ENCODE data around the gene RASA3.

Gene RASA3

DNA sequence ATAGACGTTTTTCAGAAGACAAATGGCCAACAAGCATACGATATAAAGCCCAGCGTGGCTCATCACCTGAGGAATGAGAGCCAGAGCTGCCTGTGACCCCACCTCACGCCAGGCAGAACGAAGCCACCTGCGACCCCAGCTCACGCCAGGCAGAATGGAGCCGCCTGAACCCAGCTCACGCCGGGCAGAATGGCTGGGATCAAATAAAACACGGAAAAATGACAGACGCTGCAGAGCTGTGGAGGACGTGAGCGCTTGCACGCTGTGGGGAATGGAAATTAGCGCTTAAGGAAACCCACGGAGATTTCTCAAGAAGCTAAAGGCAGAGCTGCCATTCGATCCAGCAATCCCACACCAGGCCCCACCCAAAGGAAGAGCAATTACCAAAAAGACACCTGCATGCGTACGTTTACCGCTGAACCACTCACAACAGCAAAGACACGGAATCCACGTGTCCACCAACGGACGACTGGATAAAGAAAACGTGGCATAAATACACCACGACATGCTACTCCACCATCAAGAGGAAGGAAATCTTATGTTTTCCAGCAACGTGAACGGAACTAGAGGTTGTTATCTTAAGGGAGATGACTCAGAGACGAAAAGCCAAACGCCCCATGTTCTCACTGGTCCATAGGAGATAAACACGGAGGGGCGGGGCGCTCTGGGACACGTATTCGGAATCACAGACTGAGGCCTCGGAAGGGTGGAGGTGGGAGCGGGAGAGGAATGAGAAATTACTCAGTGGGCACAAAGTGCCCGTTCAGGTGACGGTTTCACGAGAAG is 127.8 kb downstream of the RASA3 start:
- TF ChIP-seq, protein P1, sequence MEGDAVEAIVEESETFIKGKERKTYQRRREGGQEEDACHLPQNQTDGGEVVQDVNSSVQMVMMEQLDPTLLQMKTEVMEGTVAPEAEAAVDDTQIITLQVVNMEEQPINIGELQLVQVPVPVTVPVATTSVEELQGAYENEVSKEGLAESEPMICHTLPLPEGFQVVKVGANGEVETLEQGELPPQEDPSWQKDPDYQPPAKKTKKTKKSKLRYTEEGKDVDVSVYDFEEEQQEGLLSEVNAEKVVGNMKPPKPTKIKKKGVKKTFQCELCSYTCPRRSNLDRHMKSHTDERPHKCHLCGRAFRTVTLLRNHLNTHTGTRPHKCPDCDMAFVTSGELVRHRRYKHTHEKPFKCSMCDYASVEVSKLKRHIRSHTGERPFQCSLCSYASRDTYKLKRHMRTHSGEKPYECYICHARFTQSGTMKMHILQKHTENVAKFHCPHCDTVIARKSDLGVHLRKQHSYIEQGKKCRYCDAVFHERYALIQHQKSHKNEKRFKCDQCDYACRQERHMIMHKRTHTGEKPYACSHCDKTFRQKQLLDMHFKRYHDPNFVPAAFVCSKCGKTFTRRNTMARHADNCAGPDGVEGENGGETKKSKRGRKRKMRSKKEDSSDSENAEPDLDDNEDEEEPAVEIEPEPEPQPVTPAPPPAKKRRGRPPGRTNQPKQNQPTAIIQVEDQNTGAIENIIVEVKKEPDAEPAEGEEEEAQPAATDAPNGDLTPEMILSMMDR (conservative IDR thresholded peaks at IDR 0.05; ENCODE audit: low read depth, low read length), result no peak
- peak; percentile 92 for DNase-seq (ENCODE audit: low read depth)
- no peak overlapping the region for H3K4me3 ChIP-seq (ENCODE audit: low read depth, low read length)

DNA sequence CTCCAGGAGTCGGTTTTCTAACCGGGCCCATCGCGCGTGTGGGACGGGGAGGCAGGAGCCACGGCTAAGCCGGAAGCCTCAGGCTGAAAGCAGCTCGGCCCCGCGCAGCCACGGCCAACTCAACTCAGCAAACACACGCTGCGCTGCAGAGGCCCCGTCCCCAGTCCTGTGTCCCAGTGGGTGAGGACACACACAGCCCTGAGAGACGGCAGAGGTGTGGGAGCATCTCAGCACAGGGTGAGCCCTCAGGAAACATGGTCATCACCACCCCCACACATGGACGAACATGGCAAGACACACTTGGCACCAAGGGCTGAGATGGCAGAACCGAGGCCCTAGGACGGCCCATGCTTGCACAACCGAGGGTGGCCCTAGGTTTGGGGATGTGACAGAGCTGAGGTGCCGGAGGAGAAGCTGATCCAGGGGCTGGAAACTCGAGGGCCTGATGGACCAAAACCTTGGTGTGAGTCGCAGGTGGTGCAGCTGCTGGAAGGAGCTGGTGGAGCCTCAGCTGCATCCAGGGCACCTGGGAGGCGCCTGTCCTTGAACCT is 129.6 kb downstream of the RASA3 start:
- TF ChIP-seq, protein P1 (conservative IDR thresholded peaks at IDR 0.05; ENCODE audit: low read depth, low read length), result no peak

DNA sequence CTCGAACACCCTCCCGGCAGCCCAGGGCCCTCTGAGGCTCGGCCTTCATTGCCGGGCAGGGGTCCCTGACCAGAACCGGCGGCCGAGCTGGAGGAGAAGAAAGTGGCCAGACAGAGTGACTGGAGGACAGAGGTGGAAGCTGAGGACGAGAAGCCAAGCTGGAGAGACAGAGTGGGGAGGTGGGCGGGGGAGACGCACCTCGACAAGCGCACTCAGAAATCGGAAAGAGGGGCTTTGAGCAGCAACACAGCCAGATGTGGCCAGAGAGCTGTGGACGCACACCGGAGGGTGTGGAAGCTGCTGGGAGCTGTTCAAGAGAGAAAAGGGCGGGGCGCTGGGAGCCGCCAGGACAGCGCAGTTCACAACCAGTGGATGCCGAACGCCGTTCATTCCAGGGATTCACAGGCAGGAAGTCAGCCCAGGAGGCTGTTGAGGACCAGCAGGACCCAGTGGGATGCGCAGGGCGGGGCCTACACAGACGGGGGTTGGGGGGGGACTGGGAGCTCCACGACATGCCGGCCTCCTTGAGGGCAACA is 130.3 kb downstream of the RASA3 start:
- no peak overlapping the region for H3K4me3 ChIP-seq (ENCODE audit: low read depth, low read length)
- TF ChIP-seq, protein P1 (conservative IDR thresholded peaks at IDR 0.05; ENCODE audit: low read depth, low read length), result no peak
- no peak for DNase-seq (ENCODE audit: low read depth)

More for the DNA sequence above, 129.6 kb downstream of the RASA3 start:
- no peak for DNase-seq (ENCODE audit: low read depth)
- H3K4me3 ChIP-seq (ENCODE audit: low read depth, low read length), result no peak overlapping the region

DNA sequence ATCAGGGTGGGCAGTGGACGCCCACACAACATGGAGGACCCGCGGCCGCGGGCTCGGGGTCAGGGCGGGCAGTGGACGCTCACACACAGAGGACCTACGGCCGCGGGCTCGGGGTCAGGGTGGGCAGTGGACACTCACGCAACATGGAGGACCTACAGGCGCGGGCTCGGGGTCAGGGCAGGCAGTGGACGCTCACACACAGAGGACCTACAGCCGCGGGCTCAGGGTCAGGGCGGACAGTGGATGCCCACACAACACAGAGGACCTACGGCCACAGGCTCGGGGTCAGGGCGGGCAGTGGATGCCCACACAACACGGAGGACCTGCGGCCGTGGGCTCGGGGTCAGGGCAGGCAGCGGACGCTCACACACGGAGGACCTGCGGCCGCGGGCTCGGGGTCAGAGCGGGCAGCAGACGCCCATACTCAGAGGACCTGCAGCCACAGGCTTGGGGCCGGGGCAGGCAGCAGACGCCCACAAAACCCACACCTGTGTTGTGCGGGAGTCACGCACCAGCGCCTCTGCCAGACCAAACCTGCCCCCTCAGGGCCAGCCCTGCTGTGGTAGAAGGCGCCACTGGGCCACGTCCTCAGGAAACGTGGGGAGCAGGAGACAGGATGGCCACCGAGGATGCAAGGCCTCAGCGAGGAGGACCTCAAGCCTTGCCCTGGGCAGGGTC is 131.0 kb downstream of the RASA3 start:
- H3K4me3 ChIP-seq (ENCODE audit: low read depth, low read length), result no peak overlapping the region
- TF ChIP-seq, protein P1 (conservative IDR thresholded peaks at IDR 0.05; ENCODE audit: low read depth, low read length), result no peak

DNA sequence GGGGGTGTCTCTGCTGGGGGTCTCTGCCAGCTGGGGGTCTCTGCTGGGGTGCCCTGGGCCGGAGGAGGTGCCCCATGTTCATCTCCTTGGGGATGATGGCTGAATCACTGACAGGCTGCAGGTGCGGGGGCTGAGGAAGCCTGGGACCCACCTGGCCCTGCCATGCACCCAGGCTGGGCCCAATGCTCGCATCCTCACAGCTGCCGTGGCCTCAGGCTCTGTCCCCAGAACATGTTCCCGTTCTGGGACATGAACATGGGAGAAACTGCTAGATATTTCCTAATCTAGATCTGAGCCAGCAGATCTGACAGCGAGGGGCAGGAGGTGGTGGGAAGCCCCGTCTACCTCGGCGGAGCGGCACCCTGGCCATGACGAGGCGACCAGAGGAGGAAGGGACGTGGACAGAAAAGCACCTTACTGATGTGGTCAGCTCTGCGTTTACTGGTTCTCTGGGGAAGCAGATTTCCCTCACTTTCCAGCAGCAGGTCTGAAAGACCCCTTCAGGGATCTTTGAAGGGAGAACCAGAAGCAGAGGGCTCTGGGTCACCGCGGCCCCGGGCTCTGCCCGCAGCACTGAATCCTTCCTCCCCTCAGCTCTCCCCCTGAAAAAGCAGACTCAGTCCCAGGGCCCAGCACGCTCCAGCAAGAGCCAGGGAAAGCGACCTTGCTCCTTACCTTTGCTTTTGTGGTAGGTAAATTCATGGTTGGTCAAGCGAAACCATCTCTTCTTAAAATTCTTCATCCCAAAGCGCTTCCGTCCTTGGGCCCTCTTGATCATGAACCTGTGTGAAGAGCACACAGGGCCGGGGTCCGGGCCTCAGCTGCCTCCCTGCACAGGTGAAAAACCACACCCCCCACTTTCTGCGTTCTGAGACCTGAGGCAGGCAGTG is 132.0 kb downstream of the RASA3 start:
- no peak for DNase-seq (ENCODE audit: low read depth)

More for the DNA sequence above, 131.0 kb downstream of the RASA3 start:
- no peak for DNase-seq (ENCODE audit: low read depth)

DNA sequence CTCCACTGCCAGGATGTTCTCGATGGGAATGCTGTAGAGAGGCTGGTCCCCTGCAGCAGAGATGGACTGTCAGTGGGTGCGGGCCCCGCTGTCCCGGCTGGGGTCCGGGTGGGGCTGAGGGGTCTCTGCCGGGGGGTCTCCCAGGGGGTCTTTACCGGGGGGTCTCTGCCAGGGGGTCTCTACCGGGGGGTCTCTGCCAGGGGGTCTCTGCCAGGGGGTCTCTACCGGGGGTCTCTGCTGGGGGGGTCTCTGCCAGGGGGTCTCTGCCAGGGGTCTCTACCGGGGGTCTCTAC is 132.9 kb downstream of the RASA3 start:
- no peak overlapping the region for H3K4me3 ChIP-seq (ENCODE audit: low read depth, low read length)
- TF ChIP-seq, protein P1 (conservative IDR thresholded peaks at IDR 0.05; ENCODE audit: low read depth, low read length), result no peak
- no peak for DNase-seq (ENCODE audit: low read depth)

More for the DNA sequence above, 132.0 kb downstream of the RASA3 start:
- H3K4me3 ChIP-seq (ENCODE audit: low read depth, low read length), result no peak overlapping the region
- TF ChIP-seq, protein P1 (conservative IDR thresholded peaks at IDR 0.05; ENCODE audit: low read depth, low read length), result no peak

Data from choroid plexus epithelial cell (primary cell).